ENCODE data around the gene TRAF4. TPM values are rescaled to one million over a fixed set of nuclear protein-coding genes. Genes with fewer than 3 reads are reported as not detected.
"Not testable (repeated sequence)": the region's sequence is repeated elsewhere in the genome, so short reads cannot be mapped to it uniquely, and the experiment has no call there.

TRAF4 gene
- total RNA-seq, 1 donor from 2014 or later = 186 TPM

- DNase-seq (ENCODE audit: low spot score) = no peak
Measured at GRCh38 chr17:28714281-28714680, 29.5 kb upstream of the TRAF4 start.

- DNase-seq (ENCODE audit: low spot score) = no peak
Measured at GRCh38 chr17:28715217-28715616, 28.6 kb upstream of the TRAF4 start.

- no peak for DNase-seq (ENCODE audit: low spot score)
Measured at GRCh38 chr17:28716740-28717577, 26.9 kb upstream of the TRAF4 start.

GRCh38 chr17:28717578-28718332 lies 26.1 kb upstream of the TRAF4 start, which contains the start of gene RAB34:
Gene RAB34 (minus strand): TSS chr17:28717868. CDS start chr17:28717266, 602 bp downstream.
- DNase-seq (ENCODE audit: low spot score) = peak; percentile 85

GRCh38 chr17:28718333-28719020 lies 25.3 kb upstream of the TRAF4 start:
- DNase-seq (ENCODE audit: low spot score) = no peak

GRCh38 chr17:28719021-28719433 lies 24.8 kb upstream of the TRAF4 start:
- no peak for DNase-seq (ENCODE audit: low spot score)

- DNase-seq (ENCODE audit: low spot score) = no peak
Measured at GRCh38 chr17:28720247-28720996, 23.4 kb upstream of the TRAF4 start.

- not testable (repeated sequence) for DNase-seq (ENCODE audit: low spot score)
Measured at GRCh38 chr17:28720997-28721329, 22.8 kb upstream of the TRAF4 start.

- DNase-seq (ENCODE audit: low spot score) = no peak
Measured at GRCh38 chr17:28722417-28723158, 21.2 kb upstream of the TRAF4 start.

- DNase-seq (ENCODE audit: low spot score) = no peak
Measured at GRCh38 chr17:28723159-28723835, 20.5 kb upstream of the TRAF4 start.

GRCh38 chr17:28723836-28724499 lies 19.8 kb upstream of the TRAF4 start:
- not testable (repeated sequence) for DNase-seq (ENCODE audit: low spot score)

GRCh38 chr17:28724500-28725165 lies 19.2 kb upstream of the TRAF4 start:
- no peak for DNase-seq (ENCODE audit: low spot score)

GRCh38 chr17:28725166-28725659 lies 18.6 kb upstream of the TRAF4 start:
- DNase-seq (ENCODE audit: low spot score) = no peak

- peak; percentile 72 for DNase-seq (ENCODE audit: low spot score)
Measured at GRCh38 chr17:28725660-28726225, 18.1 kb upstream of the TRAF4 start.

- peak; percentile 82 for DNase-seq (ENCODE audit: low spot score)
Measured at GRCh38 chr17:28726226-28726626, 17.6 kb upstream of the TRAF4 start, which contains the start of gene TLCD1. Gene TLCD1 (minus strand): TSS chr17:28726233. CDS start chr17:28726097, 136 bp downstream.

- peak; percentile 97 for DNase-seq (ENCODE audit: low spot score)
Measured at GRCh38 chr17:28726627-28727491, 17.0 kb upstream of the TRAF4 start.
